MM.1S (cell line): ENCODE data around the gene SYNE1.

Source experiments
- DNase-seq: peaks from one replicate; pipeline ENCODE4 v3.0.0-alpha.2; 2015
- H2AFZ ChIP-seq: fragments of 300-600 bp; sonication (generic); 2 replicates; pipeline ENCODE4 v1.6.0; 2016; ENCODE audit warnings: antibody characterized with exemption, low read length
- H3F3A ChIP-seq: fragments of 300-600 bp; sonication (generic); 2 replicates; pipeline ENCODE4 v1.6.1; 2016; ENCODE audit warnings: mild to moderate bottlenecking, antibody characterized with exemption, low read length, moderate library complexity, mixed read lengths; ENCODE audit not compliant: insufficient read depth
- H3K27ac ChIP-seq: fragments of 300-600 bp; sonication (generic); 2 replicates; pipeline ENCODE4 v1.5.1; 2016; ENCODE audit warnings: mild to moderate bottlenecking, low read length
- H3K27me3 ChIP-seq: fragments of 300-600 bp; sonication (generic); replicated peaks from 2 replicates; pipeline ENCODE4 v1.6.0; 2016; ENCODE audit warnings: low read length; ENCODE audit not compliant: insufficient read depth
- H3K36me3 ChIP-seq: fragments of 300-600 bp; sonication (generic); replicated peaks from 2 replicates; pipeline ENCODE4 v1.6.1; 2016; ENCODE audit warnings: mild to moderate bottlenecking, low read length, mixed read lengths; ENCODE audit not compliant: insufficient read depth
- H3K4me1 ChIP-seq: fragments of 300-600 bp; sonication (generic); 2 replicates; pipeline ENCODE4 v1.6.1; 2016; ENCODE audit warnings: low read length, mixed read lengths
- H3K4me2 ChIP-seq: fragments of 300-600 bp; sonication (generic); 2 replicates; pipeline ENCODE4 v1.6.0; 2016; ENCODE audit warnings: low read depth, low read length
- H3K4me3 ChIP-seq: fragments of 300-600 bp; sonication (generic); 2 replicates; pipeline ENCODE4 v1.5.1; 2016; ENCODE audit warnings: low read length, mixed read lengths
- H3K79me2 ChIP-seq: fragments of 300-600 bp; sonication (generic); 2 replicates; pipeline ENCODE4 v1.6.1; 2016; ENCODE audit warnings: mixed run types, low read length, mixed read lengths
- H3K9ac ChIP-seq: fragments of 300-600 bp; sonication (generic); 2 replicates; pipeline ENCODE4 v1.6.1; 2016; ENCODE audit warnings: low read length, mixed read lengths
- H3K9me2 ChIP-seq: fragments of 300-600 bp; sonication (generic); replicated peaks from 2 replicates; pipeline ENCODE4 v1.6.1; 2016; ENCODE audit warnings: mild to moderate bottlenecking, low read length, mixed read lengths; ENCODE audit not compliant: insufficient read depth
- H3K9me3 ChIP-seq: fragments of 300-600 bp; sonication (generic); replicated peaks from 2 replicates; pipeline ENCODE4 v1.6.1; 2016; ENCODE audit warnings: mild to moderate bottlenecking, low read length, mixed read lengths; ENCODE audit not compliant: insufficient read depth
- H4K20me1 ChIP-seq: fragments of 300-600 bp; sonication (generic); 2 replicates; pipeline ENCODE4 v1.6.1; 2016; ENCODE audit warnings: mild to moderate bottlenecking, low read length, moderate library complexity, mixed read lengths; ENCODE audit not compliant: insufficient read depth
- EZH2 ChIP-seq: fragments of 300-600 bp; sonication (generic); optimal IDR thresholded peaks from 2 replicates; pipeline ENCODE3; 2017; ENCODE audit warnings: low read depth, mild to moderate bottlenecking, antibody characterized with exemption, low read length, mixed read lengths
- EZH2phosphoT487 ChIP-seq: fragments of 300-600 bp; sonication (generic); IDR thresholded peaks from 2 replicates; pipeline ENCODE4 v1.6.1; 2018; ENCODE audit warnings: antibody characterized with exemption, low read length
- TF ChIP-seq, protein P1 (sequence below): fragments of 300-600 bp; sonication (generic); IDR thresholded peaks from 2 replicates; pipeline ENCODE4 v1.5.1; 2016; ENCODE audit warnings: antibody characterized with exemption, low read length, mixed read lengths

SYNE1 gene

DNA sequence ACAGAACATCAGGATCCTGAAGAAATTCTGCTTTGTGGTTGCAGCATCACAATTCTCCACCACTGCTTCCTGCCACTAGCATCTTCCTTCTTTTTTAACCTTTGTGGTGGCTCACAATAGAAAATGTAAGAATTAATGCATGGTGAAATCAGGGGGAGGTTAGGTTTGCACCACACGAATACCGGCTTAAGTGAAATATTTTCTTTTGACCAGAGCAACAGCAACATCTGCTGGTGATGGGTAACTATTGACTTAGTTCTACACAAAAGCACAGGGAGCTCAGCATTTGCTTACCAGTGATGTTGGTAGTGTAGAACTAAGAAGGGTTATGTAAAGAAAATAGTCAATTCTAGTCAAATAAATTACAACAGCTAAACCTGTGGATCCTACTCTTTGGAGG, 280.5 kb downstream of the SYNE1 start:
- no peak overlapping the region for H3K9ac ChIP-seq
- H3K9me3 ChIP-seq: no peaks in the 10 kb centered on the region
- no peaks in the 10 kb centered on the region for H3F3A ChIP-seq
- TF ChIP-seq EZH2phosphoT487: no peak
- TF ChIP-seq, protein P1, sequence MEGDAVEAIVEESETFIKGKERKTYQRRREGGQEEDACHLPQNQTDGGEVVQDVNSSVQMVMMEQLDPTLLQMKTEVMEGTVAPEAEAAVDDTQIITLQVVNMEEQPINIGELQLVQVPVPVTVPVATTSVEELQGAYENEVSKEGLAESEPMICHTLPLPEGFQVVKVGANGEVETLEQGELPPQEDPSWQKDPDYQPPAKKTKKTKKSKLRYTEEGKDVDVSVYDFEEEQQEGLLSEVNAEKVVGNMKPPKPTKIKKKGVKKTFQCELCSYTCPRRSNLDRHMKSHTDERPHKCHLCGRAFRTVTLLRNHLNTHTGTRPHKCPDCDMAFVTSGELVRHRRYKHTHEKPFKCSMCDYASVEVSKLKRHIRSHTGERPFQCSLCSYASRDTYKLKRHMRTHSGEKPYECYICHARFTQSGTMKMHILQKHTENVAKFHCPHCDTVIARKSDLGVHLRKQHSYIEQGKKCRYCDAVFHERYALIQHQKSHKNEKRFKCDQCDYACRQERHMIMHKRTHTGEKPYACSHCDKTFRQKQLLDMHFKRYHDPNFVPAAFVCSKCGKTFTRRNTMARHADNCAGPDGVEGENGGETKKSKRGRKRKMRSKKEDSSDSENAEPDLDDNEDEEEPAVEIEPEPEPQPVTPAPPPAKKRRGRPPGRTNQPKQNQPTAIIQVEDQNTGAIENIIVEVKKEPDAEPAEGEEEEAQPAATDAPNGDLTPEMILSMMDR: peak; percentile 37
- no peak overlapping the region for H3K27ac ChIP-seq
- peak; percentile 27 for DNase-seq
- H2AFZ ChIP-seq: no peak overlapping the region
- no peaks in the 10 kb centered on the region for H3K27me3 ChIP-seq
- no peaks in the 10 kb centered on the region for H4K20me1 ChIP-seq
- no peaks in the 10 kb centered on the region for H3K4me1 ChIP-seq
- H3K4me2 ChIP-seq: no peak overlapping the region
- no peak overlapping the region for H3K4me3 ChIP-seq
- no peaks in the 10 kb centered on the region for H3K36me3 ChIP-seq
- H3K79me2 ChIP-seq: no peaks in the 10 kb centered on the region
- no peaks in the 10 kb centered on the region for H3K9me2 ChIP-seq

DNA sequence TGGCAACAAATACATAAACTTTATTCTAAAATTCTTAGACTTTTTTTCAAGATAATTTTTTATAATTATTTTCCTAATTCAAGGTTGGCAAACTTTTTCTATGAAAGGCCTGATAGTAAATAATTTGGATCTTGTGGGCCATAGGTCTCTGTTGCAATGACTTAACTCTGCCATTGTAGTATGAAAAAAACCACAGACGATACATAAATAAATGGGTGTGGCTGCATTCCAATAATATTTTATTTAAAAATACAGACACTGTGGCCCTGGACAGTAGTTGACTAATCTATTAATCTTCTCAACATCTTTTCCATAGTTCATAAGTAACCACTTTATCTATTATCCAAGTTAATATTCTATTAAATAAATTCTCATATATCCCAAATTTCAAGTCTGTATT, 281.1 kb downstream of the SYNE1 start:
- Histone ChIP-seq H3K79me2 (no peaks in the 10 kb centered on the region), H2AFZ (no peak overlapping the region), H3K9me3 (no peaks in the 10 kb centered on the region), H4K20me1 (no peaks in the 10 kb centered on the region), H3F3A (no peaks in the 10 kb centered on the region), H3K4me3 (no peak overlapping the region), H3K36me3 (no peaks in the 10 kb centered on the region), H3K27ac (no peak overlapping the region), H3K4me1 (no peaks in the 10 kb centered on the region), H3K9ac (no peak overlapping the region), H3K9me2 (no peaks in the 10 kb centered on the region), H3K4me2 (no peak overlapping the region), H3K27me3 (no peaks in the 10 kb centered on the region)
- TF ChIP-seq EZH2 (no peak), EZH2phosphoT487 (no peak)
- TF ChIP-seq, protein P1: no peak
- no peak for DNase-seq

DNA sequence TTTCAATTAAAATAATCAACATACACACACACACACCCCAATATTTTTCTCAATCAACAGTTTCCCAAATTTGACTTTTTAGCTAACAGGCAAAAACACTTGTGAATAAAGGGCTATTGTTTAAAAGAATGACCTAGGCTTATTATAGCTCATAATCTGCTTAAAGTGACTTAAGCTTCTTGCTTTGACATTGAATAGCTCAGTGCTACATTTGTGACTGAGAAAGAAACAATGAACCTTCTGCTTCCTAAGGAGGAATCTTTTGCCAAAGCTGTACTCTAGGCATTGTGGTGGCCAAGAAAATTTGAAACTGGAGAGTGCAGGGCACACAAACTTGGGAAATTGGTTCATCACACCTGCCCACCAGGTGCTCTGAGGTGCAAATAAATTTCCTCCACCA, 282.0 kb downstream of the SYNE1 start:
- Histone ChIP-seq H4K20me1 (no peaks in the 10 kb centered on the region), H3K4me1 (no peaks in the 10 kb centered on the region), H3K4me2 (no peak overlapping the region), H3K36me3 (no peaks in the 10 kb centered on the region), H3K27me3 (no peaks in the 10 kb centered on the region), H3K9me2 (no peaks in the 10 kb centered on the region), H3K4me3 (no peak overlapping the region), H3K79me2 (no peaks in the 10 kb centered on the region), H2AFZ (no peak overlapping the region), H3K27ac (no peak overlapping the region), H3K9ac (no peak overlapping the region), H3K9me3 (no peaks in the 10 kb centered on the region), H3F3A (no peaks in the 10 kb centered on the region)
- no peak for DNase-seq
- no peak for TF ChIP-seq EZH2phosphoT487
- TF ChIP-seq, protein P1: no peak
- TF ChIP-seq EZH2: no peak

DNA sequence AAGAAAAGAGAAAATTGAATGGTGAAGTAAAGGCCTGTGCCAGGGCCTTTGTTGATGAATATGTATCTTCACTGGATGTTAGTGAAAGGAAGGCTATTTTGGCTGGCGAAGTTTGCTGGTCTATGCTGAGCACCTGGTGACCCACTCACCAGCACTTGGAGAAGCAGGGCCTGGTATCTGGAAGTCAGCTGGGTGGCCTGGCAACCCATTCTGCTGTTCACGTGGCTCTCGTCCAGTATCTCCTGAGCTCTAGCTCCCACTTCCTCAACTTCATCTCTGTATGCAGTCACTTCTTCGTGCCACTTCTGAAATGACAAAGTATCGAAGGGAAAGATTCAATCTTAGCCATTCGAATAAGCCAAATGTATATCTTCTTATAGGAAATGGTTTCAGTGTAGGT, 283.7 kb downstream of the SYNE1 start:
- DNase-seq: no peak
- Histone ChIP-seq H3K4me2 (no peak overlapping the region), H4K20me1 (no peaks in the 10 kb centered on the region), H3F3A (no peaks in the 10 kb centered on the region), H3K9ac (no peak overlapping the region), H3K36me3 (no peaks in the 10 kb centered on the region), H3K27me3 (no peaks in the 10 kb centered on the region), H3K9me2 (no peaks in the 10 kb centered on the region), H2AFZ (no peak overlapping the region), H3K79me2 (no peaks in the 10 kb centered on the region), H3K4me3 (no peak overlapping the region), H3K27ac (no peak overlapping the region), H3K9me3 (no peaks in the 10 kb centered on the region), H3K4me1 (no peaks in the 10 kb centered on the region)
- no peak for TF ChIP-seq EZH2
- TF ChIP-seq EZH2phosphoT487: no peak
- TF ChIP-seq, protein P1: no peak
